Activated T-helper 1 cell treated with Interleukin-2 at 50 U/mL for 16 hours (primary cell): ENCODE data around the gene GRAMD2A.
"Not testable (repeated sequence)": the region's sequence is repeated elsewhere in the genome, so short reads cannot be mapped to it uniquely, and the experiment has no call there.

ENCODE experiments used
- DNase-seq: peaks from one replicate; pipeline ENCODE4 v3.0.0-alpha.2; 2020; ENCODE audit warnings: low read depth

Gene GRAMD2A

DNA sequence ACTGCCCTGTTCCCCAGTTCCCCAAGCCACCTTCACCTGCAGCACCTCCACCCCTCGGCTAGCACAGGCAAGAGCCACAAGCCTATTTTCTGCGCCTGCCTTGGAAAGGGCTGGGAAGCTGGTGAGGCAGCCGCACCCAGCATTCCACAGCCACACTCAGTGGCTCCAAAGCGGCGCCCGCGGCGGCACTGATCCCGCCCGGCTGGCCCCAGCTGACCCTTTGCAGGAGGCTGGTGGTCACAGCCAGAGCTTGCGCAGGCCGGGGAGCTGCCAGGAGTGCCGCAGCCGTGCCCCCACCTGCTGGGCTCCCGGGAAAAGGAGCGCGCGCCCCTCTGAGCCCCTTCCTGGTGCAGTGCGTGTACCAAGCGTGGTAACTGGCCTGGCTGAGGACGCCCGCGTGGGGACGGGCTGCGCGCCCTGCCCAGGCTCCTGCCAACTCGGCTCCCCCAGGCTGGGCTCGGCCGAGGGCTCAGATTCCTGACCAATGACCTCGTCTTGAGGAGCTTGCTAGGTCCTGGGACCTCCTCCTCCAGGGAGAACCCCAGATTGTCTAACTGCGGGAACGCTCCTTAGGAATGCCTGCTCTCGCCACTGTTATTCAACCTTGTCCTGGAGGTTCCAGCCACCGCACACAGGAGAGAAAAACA is 13.3 kb downstream of the GRAMD2A start:
- DNase-seq: no peak

DNA sequence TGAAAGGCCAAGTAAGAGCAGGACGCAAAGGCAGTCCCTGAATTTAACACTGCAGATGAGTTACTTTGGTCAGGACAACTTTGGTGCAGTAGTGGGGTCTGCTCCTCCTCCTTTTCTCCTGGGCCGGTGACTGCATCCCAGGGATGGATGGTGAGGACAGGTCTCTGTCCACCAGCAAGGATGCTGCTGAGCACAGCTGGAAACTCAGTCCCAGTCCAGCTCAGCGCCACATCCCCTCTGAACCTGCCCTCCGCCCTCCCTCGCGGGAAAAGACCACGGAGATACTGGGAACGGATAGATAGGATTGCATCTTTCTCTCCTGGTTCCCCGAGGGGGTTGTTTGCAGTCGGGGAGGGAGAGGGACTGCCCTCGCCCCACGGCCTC is 13.8 kb downstream of the GRAMD2A start:
- DNase-seq: no peak

DNA sequence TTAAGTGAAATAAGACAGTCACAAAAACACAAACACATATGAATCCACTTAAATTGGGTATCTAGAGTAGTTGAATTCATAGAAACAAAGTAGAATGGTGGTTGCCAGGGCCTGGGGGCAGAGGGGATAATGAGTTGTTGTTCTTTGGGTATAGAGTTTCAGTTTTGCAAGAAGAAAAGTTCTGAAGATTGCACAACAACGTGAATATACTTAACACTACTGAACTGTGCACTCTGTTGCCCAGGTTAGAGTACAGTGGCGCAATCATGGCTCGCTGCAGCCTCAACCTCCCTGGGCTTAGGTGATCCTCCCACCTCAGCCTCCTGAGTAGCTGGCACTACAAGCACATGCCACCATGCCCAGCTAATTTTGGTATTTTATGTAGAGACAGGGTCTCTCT is 14.9 kb downstream of the GRAMD2A start:
- DNase-seq: no peak

DNA sequence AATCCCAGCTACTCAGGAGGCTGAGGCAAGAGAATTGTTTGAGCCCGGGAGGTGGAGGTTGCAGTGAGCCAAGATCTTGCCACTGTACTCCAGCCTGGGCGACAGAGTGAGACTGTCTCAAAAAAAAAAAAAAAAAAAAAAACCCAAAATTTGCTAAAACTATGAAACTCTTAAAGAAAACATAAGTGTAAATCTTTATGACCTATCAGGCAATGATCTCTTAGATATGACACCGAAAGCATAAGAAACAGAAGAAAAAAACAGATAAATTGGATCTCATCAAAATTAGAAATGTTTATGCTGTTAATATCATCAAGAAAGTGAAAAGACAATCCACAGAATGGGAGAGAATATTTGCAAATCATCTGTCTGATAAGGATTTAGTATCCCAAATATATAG is 15.3 kb downstream of the GRAMD2A start:
- no peak for DNase-seq

DNA sequence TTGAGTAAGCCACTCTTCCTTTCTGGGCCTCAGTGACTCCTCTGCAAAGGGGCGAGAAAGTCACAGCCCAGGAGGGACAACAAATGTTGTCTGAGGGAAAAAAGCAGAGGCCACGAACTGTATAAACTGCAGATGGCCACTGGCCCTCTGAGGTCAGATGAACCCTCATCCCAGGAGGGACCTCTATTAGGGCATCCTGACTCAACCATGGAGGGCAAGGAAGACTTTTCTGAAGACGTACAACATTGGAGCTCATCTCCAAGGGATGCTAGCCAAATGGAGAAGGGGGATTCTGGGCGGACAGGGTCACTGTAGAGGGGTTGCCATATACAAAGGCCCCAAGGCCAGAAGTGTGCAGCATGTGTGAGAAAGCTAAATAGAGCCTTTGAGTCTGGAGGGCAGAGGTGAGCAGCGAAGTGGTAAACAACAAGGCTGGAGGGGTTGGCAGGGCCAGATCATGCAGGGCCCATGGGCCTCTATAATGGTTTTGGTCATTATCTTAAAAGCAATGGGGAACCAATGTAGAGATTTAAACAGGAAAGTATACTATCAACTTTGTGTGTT is 16.7 kb downstream of the GRAMD2A start:
- no peak for DNase-seq

DNA sequence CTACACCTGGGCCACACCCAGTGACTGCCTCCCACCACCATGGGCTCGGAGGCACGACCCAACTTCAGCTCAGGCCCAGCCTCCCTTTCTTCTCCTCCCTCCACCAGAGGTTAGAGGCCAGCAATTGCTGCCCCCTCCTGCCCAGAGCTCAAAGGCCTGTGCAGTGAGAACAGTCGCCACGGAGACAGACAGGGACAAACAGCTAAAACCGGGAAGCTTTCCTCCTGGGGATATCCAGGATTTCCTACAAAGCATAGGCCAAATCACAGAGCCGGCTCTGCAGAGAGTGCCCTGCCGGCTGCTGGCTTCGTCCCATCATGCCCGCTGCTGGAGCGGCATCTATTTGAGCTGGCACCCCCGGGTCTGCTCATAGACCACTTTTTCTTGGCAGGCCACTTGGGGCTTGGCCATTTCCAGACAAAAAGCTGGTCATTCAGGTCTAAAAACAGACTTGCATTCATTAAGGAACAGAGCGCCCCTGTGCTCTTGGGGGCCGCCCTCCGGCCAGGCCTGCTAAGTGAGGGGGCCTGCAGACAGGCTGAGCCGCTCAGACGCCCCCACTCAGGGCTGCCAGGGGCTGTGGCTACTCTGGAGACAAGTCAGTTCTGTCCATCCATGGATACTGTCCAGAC is 17.5 kb downstream of the GRAMD2A start:
- DNase-seq: no peak

DNA sequence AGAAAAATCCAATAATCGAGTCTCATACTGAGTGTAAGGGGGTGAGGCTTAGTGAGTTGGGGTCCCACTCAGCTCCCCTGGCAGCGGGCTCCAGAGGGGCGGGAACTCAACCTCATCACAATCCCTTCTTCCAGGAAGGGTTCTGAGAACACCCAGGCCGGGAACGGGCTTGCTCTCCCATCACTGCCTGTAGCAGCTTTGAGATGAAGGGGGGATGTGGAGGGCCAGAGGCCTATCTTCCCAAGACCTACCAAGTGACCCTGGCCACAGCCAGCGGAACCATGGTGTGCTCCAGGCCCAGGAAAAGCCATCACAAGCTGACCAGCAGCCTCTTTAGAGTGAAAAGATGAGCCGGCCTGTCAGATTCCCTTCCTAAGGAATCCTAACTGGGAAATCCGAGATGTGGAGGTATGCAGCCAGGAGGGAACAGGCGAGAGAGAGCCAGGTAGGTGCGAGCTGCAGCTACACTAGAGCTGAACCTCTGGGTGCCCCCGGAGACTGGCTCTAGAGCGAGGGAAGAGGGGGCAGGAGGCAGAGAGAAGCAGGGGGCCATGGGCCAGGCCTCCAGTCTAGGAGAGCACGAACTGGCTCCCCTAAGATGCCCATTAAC is 18.5 kb downstream of the GRAMD2A start:
- DNase-seq: no peak

DNA sequence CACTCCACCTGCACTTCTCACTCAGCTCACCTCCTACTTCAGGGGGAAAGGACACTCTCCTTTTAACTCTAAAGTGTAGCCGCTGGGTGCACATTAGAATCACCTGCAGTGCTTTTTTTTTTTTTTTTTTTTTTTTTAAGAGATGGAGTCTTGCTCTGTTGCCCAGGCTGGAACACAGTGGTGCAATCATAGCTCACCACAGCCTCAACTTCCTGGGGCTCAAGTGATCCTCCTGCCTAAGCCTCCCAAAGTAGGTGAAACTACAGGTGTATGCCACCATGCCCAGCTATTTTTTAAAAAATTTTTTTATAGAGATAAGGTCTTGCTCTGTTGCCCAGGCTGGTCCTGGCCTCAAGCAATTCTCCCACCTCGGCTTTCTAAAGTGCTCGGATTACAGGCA is 20.8 kb downstream of the GRAMD2A start:
- DNase-seq: no peak

DNA sequence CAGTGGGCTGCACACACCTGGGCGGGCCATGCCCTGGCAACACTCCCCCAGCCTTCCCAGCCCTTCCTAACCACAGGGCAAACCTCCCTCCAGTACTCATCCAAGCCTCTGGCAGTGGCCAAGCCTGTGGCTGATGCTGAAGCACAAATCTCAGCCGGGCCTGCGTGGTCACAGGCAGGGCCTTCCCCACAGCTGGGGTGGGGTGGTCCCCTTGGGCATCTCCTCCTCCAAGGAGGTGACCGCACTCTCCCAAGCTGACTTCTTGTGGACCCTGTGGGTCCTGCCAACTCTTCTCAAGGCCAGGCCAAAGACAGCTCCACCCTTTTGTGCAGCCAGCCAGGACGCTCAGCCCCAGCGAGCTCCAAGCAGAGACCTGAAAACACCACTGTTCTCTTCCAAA is 21.4 kb downstream of the GRAMD2A start:
- no peak for DNase-seq

DNA sequence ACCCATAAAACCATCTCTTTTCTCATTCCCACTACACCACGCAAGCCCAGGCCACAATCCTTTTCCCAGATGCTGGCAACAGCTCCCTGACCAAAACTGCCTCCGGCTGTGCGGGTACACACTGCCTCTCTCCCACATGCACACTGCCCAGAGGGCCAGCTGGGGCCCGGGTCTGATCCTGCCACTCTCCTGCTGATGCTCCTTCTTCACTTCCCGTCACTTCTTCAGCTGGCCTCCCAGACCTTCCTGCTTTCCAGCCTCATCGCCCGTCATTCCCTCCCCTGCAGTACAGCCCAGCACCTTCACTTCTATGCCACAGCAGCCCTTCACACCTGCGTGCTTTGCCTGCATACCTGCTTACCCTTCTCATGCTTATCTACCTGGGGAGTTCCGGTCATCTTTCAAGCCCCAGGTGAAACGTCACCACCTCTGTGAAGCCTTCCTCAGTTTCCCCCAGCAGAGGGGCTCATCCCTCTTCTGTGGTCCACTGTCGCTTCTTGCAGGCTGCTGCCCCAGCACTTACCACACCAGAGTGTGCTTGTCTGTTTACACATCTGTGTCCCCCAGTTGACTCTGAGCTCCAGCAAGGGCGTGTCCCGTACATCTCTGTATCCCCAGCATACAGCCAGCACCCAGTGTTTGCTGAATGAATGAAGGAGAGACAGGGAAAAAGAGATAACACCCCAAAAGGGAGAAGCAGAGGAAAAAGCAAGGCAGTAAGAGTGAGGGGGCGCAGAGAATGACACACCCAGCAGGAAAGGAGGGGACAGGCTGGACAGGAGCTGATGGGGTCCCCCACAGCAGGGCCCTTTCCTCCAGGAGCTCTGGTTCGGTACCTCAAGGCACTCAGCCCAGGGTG is 22.2 kb downstream of the GRAMD2A start:
- no peak for DNase-seq

DNA sequence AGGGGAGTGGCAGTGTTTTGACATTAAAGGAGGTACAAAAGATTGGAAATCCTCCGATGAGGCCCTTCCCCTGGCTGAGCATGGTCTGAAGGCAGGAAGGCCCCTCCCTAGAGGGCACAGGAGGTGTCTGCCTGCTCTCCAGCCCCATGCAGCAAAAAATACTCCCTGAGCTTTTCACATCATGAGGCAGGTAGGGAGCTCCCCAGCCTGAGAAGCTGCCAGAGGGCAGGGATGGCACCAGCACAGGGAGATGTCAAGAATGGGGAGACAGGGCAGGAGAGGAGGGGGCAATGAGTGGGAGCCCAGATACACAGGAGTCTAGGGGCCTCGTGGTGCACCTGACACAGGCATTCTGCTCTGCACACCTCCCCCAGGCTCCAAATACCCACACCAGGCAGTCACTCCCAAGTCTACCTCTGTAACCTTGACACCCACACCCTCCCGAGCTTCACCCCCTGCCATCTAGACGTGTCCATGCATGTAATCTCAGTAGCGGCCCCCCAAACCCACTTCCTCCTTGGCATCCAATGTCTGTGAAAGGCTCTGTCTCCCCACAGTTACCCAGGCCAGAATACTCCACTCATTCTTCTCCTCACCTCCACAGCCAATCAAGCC is 22.9 kb downstream of the GRAMD2A start:
- DNase-seq: no peak

DNA sequence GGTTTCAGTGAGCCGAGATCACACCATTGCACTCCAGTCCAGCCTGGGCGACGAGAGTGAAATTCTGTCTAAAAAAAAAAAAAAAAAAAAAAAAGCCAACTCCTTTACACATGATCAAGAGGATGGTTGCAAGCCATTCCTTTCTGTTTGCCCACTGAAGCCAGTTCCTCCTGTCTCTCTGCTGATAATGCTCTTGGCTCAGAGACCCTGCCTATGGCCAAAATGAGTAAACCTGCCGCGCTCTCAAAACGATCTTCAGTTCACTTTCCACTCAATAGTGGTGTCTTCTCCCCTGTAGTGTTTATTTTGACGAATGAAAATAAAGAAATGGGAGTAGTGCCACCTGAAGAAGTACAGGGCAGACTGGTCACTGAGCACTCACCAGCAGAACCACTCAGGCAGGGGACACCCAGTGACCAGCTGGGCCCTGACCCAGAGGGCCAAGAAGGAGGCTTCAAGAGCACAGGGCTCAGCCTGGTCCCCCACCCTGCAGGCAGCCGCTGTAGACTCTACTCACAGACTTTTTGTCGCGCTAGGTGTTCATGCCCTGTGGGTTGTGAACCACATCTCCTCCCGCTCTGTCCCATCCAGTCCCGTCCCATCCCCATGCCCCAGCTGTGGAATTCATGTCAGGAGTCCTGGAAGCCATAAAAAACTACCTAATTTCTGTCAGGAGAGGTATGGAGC is 23.6 kb downstream of the GRAMD2A start:
- DNase-seq: no peak

DNA sequence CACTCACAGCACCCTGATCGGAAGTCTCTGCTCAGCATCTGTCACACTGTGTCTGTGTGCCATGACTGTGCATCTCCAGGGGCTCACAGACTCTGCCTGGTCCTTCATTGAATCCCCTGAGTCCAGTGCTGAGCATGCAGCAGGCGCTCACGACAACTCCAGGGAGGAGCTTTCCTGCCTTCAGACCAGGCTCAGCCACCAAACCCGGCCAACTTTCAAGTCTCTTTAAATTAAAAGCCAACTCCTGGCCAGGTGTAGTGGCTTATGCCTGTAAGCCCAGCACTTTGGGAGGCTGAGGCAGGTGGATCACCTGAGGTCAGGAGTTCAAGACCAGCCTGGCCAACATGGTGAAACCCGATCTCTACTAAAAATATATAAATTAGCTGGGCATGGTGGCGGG is 24.2 kb downstream of the GRAMD2A start:
- DNase-seq: no peak

DNA sequence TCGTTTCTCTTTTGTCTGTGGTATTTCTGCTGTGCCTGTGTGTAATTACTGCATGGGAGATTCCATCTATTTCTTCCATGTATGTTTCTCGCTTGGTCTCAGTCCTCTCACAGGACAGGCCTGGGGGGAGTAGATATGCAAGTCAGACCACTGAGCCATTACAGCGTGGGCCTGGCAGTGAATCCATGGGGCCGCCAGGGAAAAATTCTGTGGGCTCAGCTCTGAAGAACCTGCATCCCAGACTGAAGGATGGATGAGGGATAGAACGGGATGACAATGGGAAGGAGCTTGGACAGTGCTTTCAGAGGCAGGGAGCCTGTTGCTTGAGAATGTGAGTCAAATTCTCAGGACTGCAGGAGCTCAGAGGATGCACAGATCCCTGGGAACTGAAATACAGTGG is 24.8 kb downstream of the GRAMD2A start:
- no peak for DNase-seq

DNA sequence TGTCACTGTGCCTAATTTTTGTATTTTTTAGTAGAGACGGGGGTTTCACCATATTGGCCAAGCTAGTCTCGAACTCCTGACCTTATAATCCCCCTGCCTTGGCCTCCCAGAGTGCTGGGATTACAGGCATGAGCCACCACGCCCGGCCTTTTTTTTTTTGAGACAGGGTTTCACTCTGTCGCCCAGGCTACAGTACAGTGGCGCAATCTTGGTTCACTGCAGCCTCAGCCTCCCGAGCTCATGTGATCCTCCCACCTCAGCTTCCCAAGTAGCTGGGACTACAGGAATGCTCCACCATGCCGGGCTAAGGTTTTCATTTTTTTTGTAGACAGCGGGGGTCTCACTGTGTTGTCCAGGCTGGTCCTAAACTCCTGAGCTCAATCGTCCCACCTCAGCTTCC is 25.6 kb downstream of the GRAMD2A start:
- DNase-seq: not testable (repeated sequence)

DNA sequence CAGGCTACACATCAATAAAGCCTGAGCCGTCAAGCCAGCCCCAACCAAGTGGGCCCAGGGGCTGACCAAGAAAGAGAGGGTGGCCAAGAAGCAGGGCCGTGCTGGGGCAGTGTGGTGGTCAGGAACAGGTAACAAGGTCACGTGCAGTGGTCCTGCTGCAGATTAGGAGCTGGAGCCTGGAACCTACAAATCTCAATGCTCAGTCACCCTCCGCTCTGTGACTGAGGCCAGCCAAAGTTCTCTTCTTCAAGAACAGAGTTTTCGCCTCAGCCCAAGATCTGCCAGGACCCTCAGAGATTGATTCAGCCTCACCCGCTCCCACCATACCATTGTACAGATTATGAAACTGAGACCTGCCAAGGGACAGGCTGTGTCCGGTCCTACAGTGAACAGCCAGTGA is 26.9 kb downstream of the GRAMD2A start:
- DNase-seq: no peak

DNA sequence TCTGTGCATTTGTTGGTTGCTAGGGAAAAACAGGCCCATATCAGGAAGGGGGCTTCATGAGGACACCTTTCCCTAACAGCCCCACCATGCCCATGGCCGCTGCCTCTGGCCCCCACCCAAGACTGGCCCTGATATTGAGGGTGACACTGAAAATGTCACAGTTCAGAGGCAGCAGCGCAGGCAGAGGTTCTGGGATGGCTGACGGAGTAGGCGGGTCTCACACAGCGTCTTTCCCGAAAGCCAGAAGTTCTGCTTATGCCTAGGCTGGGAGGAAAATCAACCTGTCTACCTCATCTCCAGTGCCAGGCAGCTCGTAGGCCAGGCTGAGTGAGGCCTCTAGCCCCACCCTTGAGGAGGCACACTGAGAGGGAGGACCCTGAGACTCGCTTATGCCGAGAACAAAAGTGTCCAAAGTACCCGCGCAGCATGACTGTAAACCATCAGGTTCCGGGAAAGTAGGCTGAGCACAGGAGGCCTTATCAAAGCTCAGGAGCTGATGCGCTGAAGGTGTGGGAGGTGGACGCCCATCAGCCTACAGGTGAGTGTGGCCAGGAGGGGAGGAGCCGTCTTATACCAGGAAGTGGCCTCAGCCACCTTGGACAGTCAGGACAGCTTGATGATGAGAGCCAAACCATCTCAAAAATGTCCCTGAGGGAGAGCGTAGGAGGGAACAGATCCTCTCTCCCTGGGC is 27.5 kb downstream of the GRAMD2A start:
- no peak for DNase-seq

DNA sequence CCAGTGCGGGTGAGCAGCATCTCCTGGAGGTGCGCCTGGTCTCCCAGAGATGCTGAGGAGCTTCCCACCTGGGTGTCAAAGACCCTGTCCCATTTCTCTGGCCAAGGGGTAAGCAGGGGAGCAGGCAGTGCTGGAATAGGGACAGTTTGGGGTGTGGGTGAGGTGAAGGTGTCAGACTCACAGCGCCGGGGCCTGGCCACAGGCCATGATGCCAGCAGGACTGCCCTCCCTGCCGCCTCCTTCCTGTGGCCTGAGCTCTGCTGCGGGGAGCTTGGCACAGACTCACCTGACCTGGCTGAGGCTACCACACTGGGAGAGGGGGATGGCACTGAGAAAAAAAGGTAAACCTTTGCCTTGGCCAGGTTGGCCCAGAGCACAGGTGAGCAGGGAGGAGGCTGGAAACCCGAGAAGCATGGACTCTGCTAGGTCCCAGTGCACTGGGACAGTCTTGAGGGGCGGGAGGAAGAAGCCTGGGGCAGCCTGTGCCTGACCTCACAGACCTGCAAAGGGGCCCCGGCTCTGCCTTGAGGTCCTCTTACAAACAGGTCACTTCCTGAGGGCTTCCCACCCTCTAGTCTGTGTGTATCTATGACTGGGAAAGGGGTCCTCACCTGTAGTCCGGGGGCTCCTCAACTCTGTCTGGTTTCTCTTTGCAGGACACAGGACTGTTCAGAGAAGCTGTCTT is 28.2 kb downstream of the GRAMD2A start:
- DNase-seq: no peak

DNA sequence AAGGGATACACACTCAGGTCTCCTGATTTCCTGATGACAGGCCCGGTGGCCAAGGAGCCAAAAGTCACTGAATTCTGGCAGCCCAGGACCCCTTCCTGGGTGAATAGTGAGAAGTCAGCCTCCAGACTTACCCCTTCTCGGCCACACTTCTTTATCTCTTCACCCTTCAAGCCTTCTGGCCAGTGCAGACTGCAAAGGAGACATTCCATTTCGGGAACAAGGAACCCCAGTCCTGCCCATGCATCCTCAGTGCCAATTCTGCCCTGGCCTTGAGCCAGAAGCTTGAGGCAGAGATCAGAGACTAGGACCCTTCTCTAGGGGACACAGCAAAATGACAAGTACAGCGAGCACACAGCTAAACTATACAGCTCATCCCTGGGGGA is 28.8 kb downstream of the GRAMD2A start:
- DNase-seq: no peak

DNA sequence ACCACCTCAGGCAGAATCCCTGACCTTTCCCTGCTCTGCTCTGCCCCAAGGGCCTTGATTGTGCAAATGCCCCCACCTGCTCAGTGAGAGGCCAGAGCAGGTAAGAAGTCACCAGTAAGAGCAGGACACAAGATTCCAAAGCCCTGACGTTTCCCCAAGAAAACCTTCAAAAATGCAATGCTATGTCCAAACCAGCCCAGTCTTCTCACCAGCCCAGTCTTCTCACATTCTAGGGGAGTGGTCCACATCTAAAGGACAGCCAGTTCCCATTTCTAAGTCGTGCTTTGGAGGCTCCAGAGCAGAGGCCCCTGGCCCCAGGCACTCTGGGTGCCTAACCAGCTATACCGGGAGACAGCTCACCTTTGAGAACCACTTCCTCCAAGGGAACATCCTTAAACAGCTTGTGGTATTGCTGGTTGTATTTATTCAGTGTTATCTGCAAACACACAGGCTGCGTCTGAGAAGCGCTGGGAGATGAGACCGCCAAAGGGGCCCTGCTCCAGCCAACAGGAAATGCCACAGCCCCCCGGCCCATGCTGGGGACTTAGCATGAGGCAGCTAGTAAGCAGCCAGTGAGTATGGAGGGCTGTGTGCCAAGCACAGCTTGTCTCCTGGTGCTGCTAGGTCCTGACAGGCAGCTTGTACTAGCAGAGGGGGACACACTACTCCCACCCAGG is 29.3 kb downstream of the GRAMD2A start:
- DNase-seq: no peak
